K562 (cell line): ENCODE results near the gene NVL. TPM values are rescaled to one million over a fixed set of nuclear protein-coding genes. Genes with fewer than 3 reads are reported as not detected.
A peak's percentile ranks its signal among the peaks of the same experiment; 100 is the strongest.

Source experiments
- ATAC-seq: fragments of 200-7000 bp; cut with Tn5 transposase; 3 replicates; pipeline ENCODE4 v1.9.1; 2020; ENCODE audit warnings: moderate library complexity
- BruUV-seq: library from RNA; stranded (reverse); fragments of 400-500 nt; replicated peaks from 2 replicates; lab custom pipeline; 2021; lab: Mats Ljungman, UMichigan
- CTCF ChIA-PET: fragments of 300-600 bp; formaldehyde crosslinking; extraction: SDS; loops from one replicate; lab custom pipeline; 2021; ENCODE audit warnings: low intra/inter-chr PET ratio; lab: Yijun Ruan, JAX
- POLR2A ChIA-PET: fragments of 300-600, 350-650 bp; sonication (Branson Sonifier 250); formaldehyde crosslinking; extraction: SDS; loops from one replicate; lab custom pipeline; 2021; ENCODE audit warnings: antibody characterized with exemption, inconsistent platforms; lab: Yijun Ruan, JAX
- DNase-seq, 4 experiments: peaks; one replicate each; pipeline versions ENCODE4 v3.0.0 to v3.0.0-alpha.2; 2011 to 2018; ENCODE audit warnings: low spot score in 3 of 4, mixed read lengths in 3 of 4; ENCODE audit errors: extremely low read depth in 1 of 4
- FAIRE-seq: peaks from 2 replicates; lab custom pipeline; 2011; peaks lifted over from hg19 to GRCh38; lab: Jason Lieb, UNC
- H2AFZ ChIP-seq: 2 replicates; pipeline ENCODE4 v1.6.0; 2011; ENCODE audit warnings: low read depth, low read length, control low read depth, inconsistent platforms
- H3K27ac ChIP-seq: fragments of 200-600 bp; 3 replicates; pipeline ENCODE4 v1.8.0; 2011; ENCODE audit warnings: low read depth, mild to moderate bottlenecking, control low read depth, inconsistent platforms, low read length, moderate library complexity, mixed read lengths; ENCODE audit errors: extremely low read depth
- H3K27me3 ChIP-seq, 2 experiments: fragments of 300-600 bp in 1 of 2; 2 replicates in 1 of 2; 3 replicates in 1 of 2; pipeline versions ENCODE4 v1.6.0 to v1.8.0; 2011; ENCODE audit warnings: inconsistent platforms in 2 of 2, low read length in 2 of 2, mild to moderate bottlenecking in 1 of 2, mixed read lengths in 1 of 2, moderate library complexity in 1 of 2; ENCODE audit not compliant: control insufficient read depth in 2 of 2, insufficient read depth in 2 of 2
- H3K36me3 ChIP-seq: fragments of 300-600 bp; 3 replicates; pipeline ENCODE4 v1.8.0; 2011; ENCODE audit warnings: mild to moderate bottlenecking, low read length, inconsistent platforms; ENCODE audit not compliant: control insufficient read depth, insufficient read depth
- H3K4me1 ChIP-seq, 2 experiments: fragments of 200-600 bp in 1 of 2; replicated peaks in 1 of 2; 2 replicates in 1 of 2; 3 replicates in 1 of 2; pipeline versions ENCODE4 v1.5.1 to v1.8.0; 2011; ENCODE audit warnings: inconsistent platforms in 2 of 2, low read length in 2 of 2, mild to moderate bottlenecking in 1 of 2, mixed read lengths in 1 of 2, moderate library complexity in 1 of 2; ENCODE audit not compliant: control insufficient read depth in 2 of 2, insufficient read depth in 2 of 2
- H3K4me2 ChIP-seq: 2 replicates; pipeline ENCODE4 v1.6.1; 2011; ENCODE audit warnings: low read length, control low read depth, inconsistent platforms, mixed read lengths; ENCODE audit not compliant: insufficient read depth
- H3K4me3 ChIP-seq: fragments of 200-600 bp; sonication (generic), shearing (Covaris generic); 2 replicates; pipeline ENCODE4 v1.5.1; 2016; ENCODE audit warnings: control low read depth, inconsistent platforms
- H3K79me2 ChIP-seq: fragments of 200-600 bp; 3 replicates; pipeline ENCODE4 v1.8.0; 2011; ENCODE audit warnings: low read length, inconsistent platforms; ENCODE audit not compliant: control insufficient read depth, insufficient read depth
- H3K9ac ChIP-seq, 2 experiments: 2 replicates each; pipeline versions ENCODE4 v1.6.0 to v1.6.1; 2011; ENCODE audit warnings: low read depth in 2 of 2, low read length in 2 of 2, control low read depth in 1 of 2, inconsistent platforms in 1 of 2, mild to moderate bottlenecking in 1 of 2, mixed read lengths in 1 of 2; ENCODE audit not compliant: insufficient read depth in 1 of 2
- H3K9me1 ChIP-seq: one replicate; pipeline ENCODE4 v1.6.0; 2011; ENCODE audit warnings: inconsistent platforms, mild to moderate bottlenecking, low read length, moderate library complexity; ENCODE audit not compliant: control insufficient read depth, insufficient read depth
- H3K9me3 ChIP-seq: replicated peaks from 2 replicates; pipeline ENCODE4 v1.5.1; 2011; ENCODE audit warnings: low read depth, low read length, inconsistent platforms; ENCODE audit not compliant: control insufficient read depth, insufficient read depth
- H4K20me1 ChIP-seq: replicated peaks from 2 replicates; pipeline ENCODE4 v1.6.1; 2011; ENCODE audit warnings: low read length, inconsistent platforms, mixed read lengths; ENCODE audit not compliant: control insufficient read depth, insufficient read depth
- ATF1 ChIP-seq, 2 experiments: fragments of 450-650 bp in 1 of 2; IDR thresholded peaks; 2 replicates each; pipeline ENCODE4 v1.6.1; 2016; ENCODE audit warnings: missing compliant biosample characterization in 1 of 2, missing genetic modification characterization in 1 of 2
- GABPB2 ChIP-seq: fragments of 250-450 bp; sonication (Bioruptor Pico); conservative IDR thresholded peaks from 2 replicates; pipeline ENCODE4 v1.5.1; 2021; ENCODE audit warnings: mild to moderate bottlenecking
- HDGF ChIP-seq: fragments of 450-650 bp; IDR thresholded peaks from 2 replicates; pipeline ENCODE4 v1.6.1; 2016
- OTX1 ChIP-seq: fragments of 450-650 bp; formaldehyde crosslinking; IDR thresholded peaks from 2 replicates; pipeline ENCODE4 v1.4.0; 2022; ENCODE audit warnings: mild to moderate bottlenecking
- RBM25 ChIP-seq: fragments of 200-400 bp; formaldehyde crosslinking; IDR thresholded peaks from 2 replicates; pipeline ENCODE4 v1.6.1; 2018; ENCODE audit warnings: low read length, low read depth, moderate library complexity; ENCODE audit not compliant: severe bottlenecking
- SAFB2 ChIP-seq: fragments of 200-400 bp; formaldehyde crosslinking; IDR thresholded peaks from 2 replicates; pipeline ENCODE4 v1.6.1; 2018; ENCODE audit warnings: borderline replicate concordance, low read length, low read depth, moderate library complexity; ENCODE audit not compliant: severe bottlenecking
- SUPT5H ChIP-seq: fragments of 450-650 bp; IDR thresholded peaks from 2 replicates; pipeline ENCODE4 v1.6.1; 2016
- ZNF3 ChIP-seq: fragments of 250-450 bp; sonication (Bioruptor Pico); IDR thresholded peaks from 2 replicates; pipeline ENCODE4 v1.5.0; 2021; ENCODE audit warnings: mild to moderate bottlenecking, moderate library complexity
- ZNF830 ChIP-seq: fragments of 250-450 bp; sonication (Bioruptor Pico); IDR thresholded peaks from 2 replicates; pipeline ENCODE4 v1.5.0; 2021; ENCODE audit warnings: mild to moderate bottlenecking
- WGBS: fragments of 100-300 bp; shearing (Covaris generic); methylation state at CpG from one replicate; pipeline ENCODE4 v1.1.6; 2016; ENCODE audit warnings: low coverage, mixed read lengths; ENCODE audit not compliant: insufficient coverage; ENCODE audit errors: missing lambda C conversion rate; 5-methylcytosine and 5-hydroxymethylcytosine counted together
- in situ Hi-C: fragments of 300-500 bp; cut with MboI; formaldehyde crosslinking; loops from 4 replicates; pipeline ENCODE4 v1.15.0; 2018; ENCODE audit warnings: inconsistent platforms, mixed read lengths
- intact Hi-C: fragments of 100-400 bp; cut with micrococcal nuclease; formaldehyde crosslinking; loops from 2 replicates; pipeline ENCODE4 v1.14.2; 2022
- polyA plus RNA-seq, 8 experiments: library from polyadenylated mRNA; depleted of rRNA in 4 of 8; stranded (reverse) in 5 of 8; unstranded in 3 of 8; fragments of >200 nt; fragmentation: Nextera tagmentation in 2 of 8; fragmentation: Illumina TruSeq in 1 of 8; extraction: Ambion mirVana in 2 of 8; extraction: Trizol in 1 of 8; gene quantifications; 2 replicates each; pipeline versions ENCODE4 v1.2.1 to v1.2.3, GENCODE V29; 2011 to 2014; ENCODE audit warnings: inconsistent platforms in 1 of 8, missing spikeins in 1 of 8
- total RNA-seq, 7 experiments: library from RNA; depleted of rRNA in 6 of 7; stranded (reverse); fragments of >200 nt in 6 of 7; fragmentation: Illumina TruSeq in 2 of 7; extraction: Trizol in 2 of 7; gene quantifications; 2 replicates each; pipeline versions ENCODE4 v1.2.1 to v1.2.3, GENCODE V29; 2011 to 2021; ENCODE audit warnings: low replicate concordance in 1 of 7
- TF ChIP-seq, protein P1 (sequence below): sonication (generic); formaldehyde crosslinking; IDR thresholded peaks from 2 replicates; pipeline ENCODE4 v1.8.1; 2023; ENCODE audit warnings: mild to moderate bottlenecking, missing genetic modification reagents, moderate library complexity

Gene NVL
- total and polyA plus RNA-seq, 9 of the 15 experiments (the other 6 are each of a cell fraction or from before 2014, with no cell fraction given): 32.5 to 86.6 (median 62.9) TPM

DNA sequence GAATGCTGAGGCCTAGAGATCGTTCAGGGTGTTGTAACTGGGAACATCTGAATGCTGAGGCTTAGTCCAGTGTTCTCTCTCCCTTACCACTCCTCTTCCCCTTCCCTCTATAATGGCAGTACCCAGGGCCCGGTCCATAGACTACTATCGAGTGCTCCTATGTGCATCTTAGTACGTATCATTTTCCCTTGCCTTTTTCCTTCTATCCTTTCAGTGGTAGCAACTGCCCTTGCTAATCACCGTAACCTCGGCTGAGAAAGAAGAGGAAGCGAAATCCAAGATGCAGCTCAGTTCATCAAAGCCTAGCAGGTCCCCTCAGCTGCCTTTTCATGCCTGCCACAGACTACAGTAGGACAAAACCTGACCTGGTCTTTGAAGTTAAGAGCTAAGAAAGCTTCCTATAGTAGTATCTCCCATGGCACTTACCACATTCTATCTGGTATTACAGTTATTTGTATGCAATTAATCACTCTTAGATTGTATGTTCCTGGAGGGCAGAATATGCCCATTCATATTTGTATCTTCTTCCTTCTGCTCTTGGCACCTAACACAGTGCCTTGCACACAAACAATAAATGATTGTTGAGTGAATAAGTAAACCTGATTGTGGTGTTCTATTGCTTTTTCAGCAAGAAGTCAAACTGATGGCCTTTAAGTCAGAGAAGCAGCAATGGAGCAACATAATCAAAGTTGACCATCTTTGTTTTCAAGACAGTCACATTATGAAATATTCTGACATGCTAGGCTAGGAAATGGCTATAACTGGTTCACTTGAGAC is 49.1 kb upstream of the NVL start:
- WGBS: 86% methylated on average over 7 of the region's 7 CpGs
- in situ Hi-C loops (no loop called here), intact Hi-C loops (no loop called here)
- H3K9ac ChIP-seq: no peak overlapping the region
- no peaks in the 10 kb centered on the region for H3K9me1 ChIP-seq
- ChIA-PET CTCF (no interaction called here), POLR2A (interaction anchor here (1.1 to 1.9 kb wide), 5 partner anchors 9 to 37 kb away, joined by 3 to 9 read pairs (median 3); no protein-coding TSS in a partner anchor)
- H3K27me3 ChIP-seq: no peaks in the 10 kb centered on the region
- DNase-seq (no peak), ATAC-seq (no peak), FAIRE-seq (peak; percentile 19)
- no peak overlapping the region for H3K4me3 ChIP-seq
- H3K27ac ChIP-seq: no peak overlapping the region
- TF ChIP-seq ZNF830 (CRISPR knock-in tag) (no peak), SAFB2 (no peak), RBM25 (peak; percentile 43), OTX1 (CRISPR knock-in tag) (no peak), HDGF (no peak), ATF1 (CRISPR knock-in tag; IDR thresholded peaks at IDR 0.05) (no peak), ATF1 (tag; IDR thresholded peaks at IDR 0.05) (no peak), ZNF3 (peak; percentile 93), GABPB2 (no peak), SUPT5H (no peak)
- TF ChIP-seq, protein P1, sequence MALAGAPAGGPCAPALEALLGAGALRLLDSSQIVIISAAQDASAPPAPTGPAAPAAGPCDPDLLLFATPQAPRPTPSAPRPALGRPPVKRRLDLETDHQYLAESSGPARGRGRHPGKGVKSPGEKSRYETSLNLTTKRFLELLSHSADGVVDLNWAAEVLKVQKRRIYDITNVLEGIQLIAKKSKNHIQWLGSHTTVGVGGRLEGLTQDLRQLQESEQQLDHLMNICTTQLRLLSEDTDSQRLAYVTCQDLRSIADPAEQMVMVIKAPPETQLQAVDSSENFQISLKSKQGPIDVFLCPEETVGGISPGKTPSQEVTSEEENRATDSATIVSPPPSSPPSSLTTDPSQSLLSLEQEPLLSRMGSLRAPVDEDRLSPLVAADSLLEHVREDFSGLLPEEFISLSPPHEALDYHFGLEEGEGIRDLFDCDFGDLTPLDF (CRISPR knock-in tag): no peak
- no peaks in the 10 kb centered on the region for H3K9me3 ChIP-seq
- H2AFZ ChIP-seq: no peak overlapping the region
- BruUV-seq: no TSS peak
- no peaks in the 10 kb centered on the region for H4K20me1 ChIP-seq
- peaks cover 0 to 8% of the 10 kb centered on the region in 2 experiments; a peak in 1 of 5 replicates for H3K4me1 ChIP-seq
- H3K4me2 ChIP-seq: no peak overlapping the region
- no peaks in the 10 kb centered on the region for H3K79me2 ChIP-seq
- H3K36me3 ChIP-seq: peaks cover 34% of the 10 kb centered on the region
